ENCODE results near the gene CNMD. TPM values are rescaled to one million over a fixed set of nuclear protein-coding genes. Genes with fewer than 3 reads are reported as not detected.
"Not testable (repeated sequence)": the region's sequence is repeated elsewhere in the genome, so short reads cannot be mapped to it uniquely, and the experiment has no call there.

Gene CNMD
- total RNA-seq, 2 experiments from 2014 or later, result not detected

GRCh38 chr13:52725302-52725701 is 14.3 kb downstream of the CNMD start:
- no peaks in the 10 kb centered on the region for H3K9me2 ChIP-seq (ENCODE audit: insufficient read depth, low read length)
- no peak overlapping the region for H3K4me2 ChIP-seq (ENCODE audit: low read length)
- no peaks in the 10 kb centered on the region for H3K79me2 ChIP-seq (ENCODE audit: insufficient read depth, low read depth, low read length)
- ChIA-PET POLR2A (interaction anchor here (0.7 to 2.3 kb wide), 4 partner anchors 10 to 274 kb away, joined by 3 to 7 read pairs (median 5); no protein-coding TSS in a partner anchor), CTCF (ENCODE audit: unreplicated experiment) (no interaction called here)
- no peak overlapping the region for H3K27ac ChIP-seq (ENCODE audit: low read depth, low read length, poor library complexity, severe bottlenecking)
- no peak for TF ChIP-seq EZH2phosphoT487 (IDR thresholded peaks at IDR 0.05; ENCODE audit: borderline replicate concordance, low read depth, low read length)
- TF ChIP-seq CTCF (conservative IDR thresholded peaks at IDR 0.05; ENCODE audit: low read length), result no peak
- BruUV-seq (replicated peaks), result no TSS peak
- no peak overlapping the region for H3K4me3 ChIP-seq (ENCODE audit: low read depth, low read length, poor library complexity, severe bottlenecking)
- H4K20me1 ChIP-seq (ENCODE audit: insufficient read depth, low read length), result no peaks in the 10 kb centered on the region
- H3K36me3 ChIP-seq (ENCODE audit: insufficient read depth, low read length), result no peaks in the 10 kb centered on the region
- no peak for DNase-seq (ENCODE audit: low spot score)
- H3K9me3 ChIP-seq (ENCODE audit: low read length), result no peaks in the 10 kb centered on the region
- H3K4me1 ChIP-seq (ENCODE audit: insufficient read depth, low read length, poor library complexity, severe bottlenecking), result no peaks in the 10 kb centered on the region
- no peak overlapping the region for H2AFZ ChIP-seq (ENCODE audit: low read length)
- intact Hi-C loops (cut with micrococcal nuclease; ENCODE audit: unreplicated experiment), result no loop called here

GRCh38 chr13:52723181-52723580 is 16.4 kb downstream of the CNMD start:
- intact Hi-C loops (cut with micrococcal nuclease; ENCODE audit: unreplicated experiment), result no loop called here
- POLR2A ChIA-PET, result interaction anchor here (1.3 to 1.7 kb wide), 2 partner anchors 10 to 11 kb away, joined by 4 to 5 read pairs; no protein-coding TSS in a partner anchor
- no TSS peak for BruUV-seq (replicated peaks)

GRCh38 chr13:52721356-52721755 is 18.3 kb downstream of the CNMD start:
- H3K27ac ChIP-seq (ENCODE audit: low read depth, low read length, poor library complexity, severe bottlenecking); H3K9me3 ChIP-seq (ENCODE audit: low read length); H3K4me2 ChIP-seq (ENCODE audit: low read length); intact Hi-C loops (cut with micrococcal nuclease; ENCODE audit: unreplicated experiment); H3K9me2 ChIP-seq (ENCODE audit: insufficient read depth, low read length); BruUV-seq (replicated peaks); H3K4me1 ChIP-seq (ENCODE audit: insufficient read depth, low read length, poor library complexity, severe bottlenecking); H3K79me2 ChIP-seq (ENCODE audit: insufficient read depth, low read depth, low read length); H4K20me1 ChIP-seq (ENCODE audit: insufficient read depth, low read length); H3K4me3 ChIP-seq (ENCODE audit: low read depth, low read length, poor library complexity, severe bottlenecking); H3K36me3 ChIP-seq (ENCODE audit: insufficient read depth, low read length); H2AFZ ChIP-seq (ENCODE audit: low read length); DNase-seq (ENCODE audit: low spot score); CTCF ChIA-PET (ENCODE audit: unreplicated experiment): not testable (repeated sequence)
- POLR2A ChIA-PET, result interaction anchor here (0.9 to 1.7 kb wide), 2 partner anchors 9 to 16 kb away, joined by 3 to 5 read pairs; no protein-coding TSS in a partner anchor

More at GRCh38 chr13:52723181-52723580, 16.4 kb downstream of the CNMD start:
- H3K9me3 ChIP-seq (ENCODE audit: low read length), result no peaks in the 10 kb centered on the region
- no peak for DNase-seq (ENCODE audit: low spot score)
- H3K4me3 ChIP-seq (ENCODE audit: low read depth, low read length, poor library complexity, severe bottlenecking), result no peak overlapping the region
- H3K36me3 ChIP-seq (ENCODE audit: insufficient read depth, low read length), result no peaks in the 10 kb centered on the region
- no peaks in the 10 kb centered on the region for H3K79me2 ChIP-seq (ENCODE audit: insufficient read depth, low read depth, low read length)
- no peaks in the 10 kb centered on the region for H3K4me1 ChIP-seq (ENCODE audit: insufficient read depth, low read length, poor library complexity, severe bottlenecking)
- TF ChIP-seq EZH2phosphoT487 (IDR thresholded peaks at IDR 0.05; ENCODE audit: borderline replicate concordance, low read depth, low read length), result no peak
- no peaks in the 10 kb centered on the region for H3K9me2 ChIP-seq (ENCODE audit: insufficient read depth, low read length)
- H3K4me2 ChIP-seq (ENCODE audit: low read length), result no peak overlapping the region
- H4K20me1 ChIP-seq (ENCODE audit: insufficient read depth, low read length), result no peaks in the 10 kb centered on the region
- H2AFZ ChIP-seq (ENCODE audit: low read length), result no peak overlapping the region
- H3K27ac ChIP-seq (ENCODE audit: low read depth, low read length, poor library complexity, severe bottlenecking), result no peak overlapping the region
- CTCF ChIA-PET (ENCODE audit: unreplicated experiment), result no interaction called here

GRCh38 chr13:52720904-52721303 is 18.7 kb downstream of the CNMD start:
- H3K4me3 ChIP-seq (ENCODE audit: low read depth, low read length, poor library complexity, severe bottlenecking); CTCF ChIA-PET (ENCODE audit: unreplicated experiment); H3K79me2 ChIP-seq (ENCODE audit: insufficient read depth, low read depth, low read length); H3K9me2 ChIP-seq (ENCODE audit: insufficient read depth, low read length); H3K4me2 ChIP-seq (ENCODE audit: low read length); BruUV-seq (replicated peaks); H3K36me3 ChIP-seq (ENCODE audit: insufficient read depth, low read length); H2AFZ ChIP-seq (ENCODE audit: low read length); H4K20me1 ChIP-seq (ENCODE audit: insufficient read depth, low read length); H3K4me1 ChIP-seq (ENCODE audit: insufficient read depth, low read length, poor library complexity, severe bottlenecking); H3K27ac ChIP-seq (ENCODE audit: low read depth, low read length, poor library complexity, severe bottlenecking); DNase-seq (ENCODE audit: low spot score); intact Hi-C loops (cut with micrococcal nuclease; ENCODE audit: unreplicated experiment); H3K9me3 ChIP-seq (ENCODE audit: low read length): not testable (repeated sequence)
- POLR2A ChIA-PET, result interaction anchor here (0.9 kb wide), 1 partner anchor 17 kb away, joined by 3 read pairs; no protein-coding TSS in a partner anchor
